GM23338 (cell line): Measurements from ENCODE around the gene PKLR. TPM values are rescaled to one million over a fixed set of nuclear protein-coding genes. Genes with fewer than 3 reads are reported as not detected.

ENCODE experiments used
- ATAC-seq: fragments of 200-7000 bp; cut with Tn5 transposase; 3 replicates; pipeline ENCODE4 v1.9.1; 2020
- DNase-seq: peaks from one replicate; pipeline ENCODE4 v3.0.0-alpha.2; 2015; ENCODE audit warnings: low spot score
- H2AFZ ChIP-seq: fragments of 200-600 bp; sonication (generic); 2 replicates; pipeline ENCODE4 v1.8.0; 2016; ENCODE audit warnings: antibody characterized with exemption, mild to moderate bottlenecking, moderate library complexity
- H3F3A ChIP-seq: fragments of 200-600 bp; sonication (generic); replicated peaks from 2 replicates; pipeline ENCODE4 v1.8.0; 2017; ENCODE audit warnings: antibody characterized with exemption, mixed run types, low read depth
- H3K27ac ChIP-seq: fragments of 200-600 bp; sonication (generic); 2 replicates; pipeline ENCODE4 v1.6.1; 2016; ENCODE audit warnings: low read depth
- H3K27me3 ChIP-seq: fragments of 200-600 bp; sonication (generic); 2 replicates; pipeline ENCODE4 v1.8.0; 2016; ENCODE audit warnings: mild to moderate bottlenecking, mixed run types, moderate library complexity; ENCODE audit not compliant: insufficient read depth
- H3K36me3 ChIP-seq: fragments of 200-600 bp; sonication (generic); 2 replicates; pipeline ENCODE4 v1.8.0; 2016; ENCODE audit warnings: mild to moderate bottlenecking; ENCODE audit not compliant: insufficient read depth
- H3K4me1 ChIP-seq: fragments of 200-600 bp; sonication (generic); 2 replicates; pipeline ENCODE4 v1.8.0; 2016; ENCODE audit warnings: mild to moderate bottlenecking, moderate library complexity; ENCODE audit not compliant: insufficient read depth
- H3K4me2 ChIP-seq: fragments of 200-600 bp; sonication (generic); 2 replicates; pipeline ENCODE4 v1.7.1; 2017; ENCODE audit warnings: mixed run types
- H3K4me3 ChIP-seq: fragments of 200-600 bp; sonication (generic); 2 replicates; pipeline ENCODE4 v1.6.1; 2016; ENCODE audit warnings: mixed run types
- H3K79me2 ChIP-seq: fragments of 200-600 bp; sonication (generic); replicated peaks from 2 replicates; pipeline ENCODE4 v1.8.0; 2017; ENCODE audit warnings: mild to moderate bottlenecking; ENCODE audit not compliant: insufficient read depth
- H3K9me2 ChIP-seq: fragments of 200-600 bp; sonication (generic); 2 replicates; pipeline ENCODE4 v1.8.0; 2017; ENCODE audit not compliant: insufficient read depth
- H4K20me1 ChIP-seq: fragments of 200-600 bp; sonication (generic); replicated peaks from 2 replicates; pipeline ENCODE4 v1.8.0; 2017; ENCODE audit warnings: mild to moderate bottlenecking; ENCODE audit not compliant: insufficient read depth
- H3K27ac Mint-ChIP-seq: 2 replicates; pipeline ENCODE4 v1.8.0; 2020; ENCODE audit warnings: inconsistent platforms, mild to moderate bottlenecking, moderate library complexity, mixed read lengths
- H3K27me3 Mint-ChIP-seq: 3 replicates; pipeline ENCODE4 v1.8.0; 2022; ENCODE audit warnings: low read depth, mild to moderate bottlenecking, moderate library complexity, mixed read lengths, inconsistent platforms; ENCODE audit not compliant: insufficient read depth, poor library complexity
- H3K36me3 Mint-ChIP-seq: 3 replicates; pipeline ENCODE4 v1.8.0; 2021; ENCODE audit warnings: low read depth, mild to moderate bottlenecking, inconsistent platforms, moderate library complexity, mixed read lengths
- H3K4me1 Mint-ChIP-seq: 3 replicates; pipeline ENCODE4 v1.8.0; 2020; ENCODE audit warnings: mild to moderate bottlenecking, inconsistent platforms, mixed read lengths
- H3K4me3 Mint-ChIP-seq: 3 replicates; pipeline ENCODE4 v1.8.0; 2021; ENCODE audit warnings: moderate library complexity, mild to moderate bottlenecking, inconsistent platforms, mixed read lengths
- H3K9me3 Mint-ChIP-seq: 3 replicates; pipeline ENCODE4 v1.8.0; 2020; ENCODE audit warnings: moderate library complexity, mild to moderate bottlenecking, inconsistent platforms, mixed read lengths
- CREB1 ChIP-seq: fragments of 250-450 bp; sonication (Bioruptor Pico); IDR thresholded peaks from 2 replicates; pipeline ENCODE4 v1.5.0; 2020; ENCODE audit warnings: low read depth, mild to moderate bottlenecking, moderate library complexity
- EZH2 ChIP-seq: fragments of 200-600 bp; sonication (generic); IDR thresholded peaks from one replicate; pipeline ENCODE4 v1.8.0; 2017; ENCODE audit warnings: antibody characterized with exemption, mild to moderate bottlenecking, low read depth; ENCODE audit not compliant: unreplicated experiment
- EZH2phosphoT487 ChIP-seq: fragments of 200-600 bp; sonication (generic); IDR thresholded peaks from one replicate; pipeline ENCODE4 v1.8.1; 2018; ENCODE audit warnings: antibody characterized with exemption; ENCODE audit not compliant: unreplicated experiment
- JUNB ChIP-seq: IDR thresholded peaks from one replicate; pipeline ENCODE4 v1.6.1; 2016; ENCODE audit warnings: antibody characterized with exemption; ENCODE audit not compliant: unreplicated experiment
- NANOG ChIP-seq: IDR thresholded peaks from 2 replicates; pipeline ENCODE4 v1.6.1; 2016; ENCODE audit warnings: antibody characterized with exemption, borderline replicate concordance
- POLR2AphosphoS5 ChIP-seq: IDR thresholded peaks from 2 replicates; pipeline ENCODE4 v1.6.1; 2016; ENCODE audit warnings: antibody characterized with exemption, low read depth
- STAT1 ChIP-seq: IDR thresholded peaks from one replicate; pipeline ENCODE4 v1.6.1; 2016; ENCODE audit warnings: antibody characterized with exemption; ENCODE audit not compliant: unreplicated experiment
- ZNF114 ChIP-seq: fragments of 250-450 bp; sonication (Bioruptor Pico); IDR thresholded peaks from 2 replicates; pipeline ENCODE4 v1.5.0; 2020; ENCODE audit warnings: mild to moderate bottlenecking, moderate library complexity
- ZNF331 ChIP-seq: fragments of 250-450 bp; sonication (Bioruptor Pico); IDR thresholded peaks from 2 replicates; pipeline ENCODE4 v1.5.0; 2020; ENCODE audit warnings: low read depth, mild to moderate bottlenecking, moderate library complexity
- polyA plus RNA-seq: library from polyadenylated mRNA; unstranded; fragments of >200 nt; fragmentation: Nextera tagmentation; extraction: Ambion mirVana; gene quantifications from 2 replicates; pipeline ENCODE4 v1.2.1, GENCODE V29; 2016
- total RNA-seq: library from RNA; depleted of rRNA; stranded (reverse); fragments of >200 nt; shearing (Covaris generic); gene quantifications from 2 replicates; pipeline ENCODE4 v1.2.3, GENCODE V29; 2014
- TF ChIP-seq, protein P1 (sequence below): IDR thresholded peaks from one replicate; pipeline ENCODE4 v1.6.1; 2018; ENCODE audit warnings: antibody characterized with exemption; ENCODE audit not compliant: unreplicated experiment
- TF ChIP-seq, protein P2 (sequence below), 2 experiments: fragments of 200-600 bp in 1 of 2; sonication (generic) in 1 of 2; conservative IDR thresholded peaks; 2 replicates each; pipeline versions ENCODE4 v1.5.1 to v1.6.1; 2016 to 2017; ENCODE audit warnings: antibody characterized with exemption in 2 of 2, low read depth in 2 of 2, mild to moderate bottlenecking in 2 of 2, moderate library complexity in 1 of 2
- TF ChIP-seq, protein P3 (sequence below): fragments of 250-450 bp; sonication (Bioruptor Pico); IDR thresholded peaks from 2 replicates; pipeline ENCODE4 v1.5.0; 2020; ENCODE audit warnings: mild to moderate bottlenecking, moderate library complexity
- TF ChIP-seq, protein P4 (sequence below): IDR thresholded peaks from 2 replicates; pipeline ENCODE4 v1.6.1; 2016; ENCODE audit warnings: antibody characterized with exemption

The PKLR gene
- total and polyA plus RNA-seq, 2 experiments from 2014 or later = 2.0 to 3.7 TPM

DNA sequence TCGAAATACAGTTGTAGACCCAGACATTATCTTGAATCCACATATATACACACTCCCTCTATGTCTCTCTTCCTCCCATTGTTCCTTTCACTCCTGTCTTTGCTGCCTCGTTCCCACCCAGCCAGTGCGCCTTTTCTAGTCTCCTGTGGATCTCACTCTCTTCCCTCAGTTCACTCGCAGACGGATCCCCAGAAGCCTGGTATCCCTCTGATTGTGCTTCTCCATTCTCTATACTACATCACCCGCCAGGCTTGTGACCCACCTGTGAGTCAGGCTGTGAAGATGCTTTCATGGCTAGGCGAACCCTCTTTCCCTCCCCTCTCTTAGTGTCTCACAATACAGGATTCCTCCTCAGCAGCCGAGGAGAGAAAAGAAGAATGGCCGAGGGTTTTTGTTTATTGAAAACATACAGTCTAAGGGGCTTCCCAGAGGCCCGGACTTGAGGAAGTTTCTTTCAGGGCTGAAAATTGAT is 22.5 kb downstream of the PKLR start:
- peak overlapping the region; percentile 89 for H3K4me3 ChIP-seq

More for the DNA sequence above, 22.5 kb downstream of the PKLR start:
- peaks cover 15% of the 10 kb centered on the region for H3K27me3 Mint-ChIP-seq
- H3K9me3 Mint-ChIP-seq = peaks cover 4% of the 10 kb centered on the region; the same call in 1 of the 3 replicates
- H3K27ac Mint-ChIP-seq = no peak overlapping the region; the same call in 1 of the 2 replicates
- H3K4me1 Mint-ChIP-seq = peaks cover 26% of the 10 kb centered on the region
- no peaks in the 10 kb centered on the region for H3K79me2 ChIP-seq
- H4K20me1 ChIP-seq = no peaks in the 10 kb centered on the region
- ATAC-seq (no peak), DNase-seq (no peak)
- peaks cover 3% of the 10 kb centered on the region; the same call in 2 of the 3 replicates for H3K36me3 Mint-ChIP-seq
- H3K9me2 ChIP-seq = no peaks in the 10 kb centered on the region
- TF ChIP-seq, protein P1, sequence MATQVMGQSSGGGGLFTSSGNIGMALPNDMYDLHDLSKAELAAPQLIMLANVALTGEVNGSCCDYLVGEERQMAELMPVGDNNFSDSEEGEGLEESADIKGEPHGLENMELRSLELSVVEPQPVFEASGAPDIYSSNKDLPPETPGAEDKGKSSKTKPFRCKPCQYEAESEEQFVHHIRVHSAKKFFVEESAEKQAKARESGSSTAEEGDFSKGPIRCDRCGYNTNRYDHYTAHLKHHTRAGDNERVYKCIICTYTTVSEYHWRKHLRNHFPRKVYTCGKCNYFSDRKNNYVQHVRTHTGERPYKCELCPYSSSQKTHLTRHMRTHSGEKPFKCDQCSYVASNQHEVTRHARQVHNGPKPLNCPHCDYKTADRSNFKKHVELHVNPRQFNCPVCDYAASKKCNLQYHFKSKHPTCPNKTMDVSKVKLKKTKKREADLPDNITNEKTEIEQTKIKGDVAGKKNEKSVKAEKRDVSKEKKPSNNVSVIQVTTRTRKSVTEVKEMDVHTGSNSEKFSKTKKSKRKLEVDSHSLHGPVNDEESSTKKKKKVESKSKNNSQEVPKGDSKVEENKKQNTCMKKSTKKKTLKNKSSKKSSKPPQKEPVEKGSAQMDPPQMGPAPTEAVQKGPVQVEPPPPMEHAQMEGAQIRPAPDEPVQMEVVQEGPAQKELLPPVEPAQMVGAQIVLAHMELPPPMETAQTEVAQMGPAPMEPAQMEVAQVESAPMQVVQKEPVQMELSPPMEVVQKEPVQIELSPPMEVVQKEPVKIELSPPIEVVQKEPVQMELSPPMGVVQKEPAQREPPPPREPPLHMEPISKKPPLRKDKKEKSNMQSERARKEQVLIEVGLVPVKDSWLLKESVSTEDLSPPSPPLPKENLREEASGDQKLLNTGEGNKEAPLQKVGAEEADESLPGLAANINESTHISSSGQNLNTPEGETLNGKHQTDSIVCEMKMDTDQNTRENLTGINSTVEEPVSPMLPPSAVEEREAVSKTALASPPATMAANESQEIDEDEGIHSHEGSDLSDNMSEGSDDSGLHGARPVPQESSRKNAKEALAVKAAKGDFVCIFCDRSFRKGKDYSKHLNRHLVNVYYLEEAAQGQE = no peak
- TF ChIP-seq POLR2AphosphoS5 (no peak), EZH2phosphoT487 (no peak), CREB1 (CRISPR knock-in tag) (no peak), EZH2 (no peak), NANOG (no peak), STAT1 (no peak), ZNF114 (CRISPR knock-in tag) (no peak), JUNB (no peak), ZNF331 (CRISPR knock-in tag) (no peak)
- TF ChIP-seq, protein P2, sequence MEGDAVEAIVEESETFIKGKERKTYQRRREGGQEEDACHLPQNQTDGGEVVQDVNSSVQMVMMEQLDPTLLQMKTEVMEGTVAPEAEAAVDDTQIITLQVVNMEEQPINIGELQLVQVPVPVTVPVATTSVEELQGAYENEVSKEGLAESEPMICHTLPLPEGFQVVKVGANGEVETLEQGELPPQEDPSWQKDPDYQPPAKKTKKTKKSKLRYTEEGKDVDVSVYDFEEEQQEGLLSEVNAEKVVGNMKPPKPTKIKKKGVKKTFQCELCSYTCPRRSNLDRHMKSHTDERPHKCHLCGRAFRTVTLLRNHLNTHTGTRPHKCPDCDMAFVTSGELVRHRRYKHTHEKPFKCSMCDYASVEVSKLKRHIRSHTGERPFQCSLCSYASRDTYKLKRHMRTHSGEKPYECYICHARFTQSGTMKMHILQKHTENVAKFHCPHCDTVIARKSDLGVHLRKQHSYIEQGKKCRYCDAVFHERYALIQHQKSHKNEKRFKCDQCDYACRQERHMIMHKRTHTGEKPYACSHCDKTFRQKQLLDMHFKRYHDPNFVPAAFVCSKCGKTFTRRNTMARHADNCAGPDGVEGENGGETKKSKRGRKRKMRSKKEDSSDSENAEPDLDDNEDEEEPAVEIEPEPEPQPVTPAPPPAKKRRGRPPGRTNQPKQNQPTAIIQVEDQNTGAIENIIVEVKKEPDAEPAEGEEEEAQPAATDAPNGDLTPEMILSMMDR (conservative IDR thresholded peaks at IDR 0.05; ENCODE audit: low read depth in 2 of 2) = no peak
- TF ChIP-seq, protein P3, sequence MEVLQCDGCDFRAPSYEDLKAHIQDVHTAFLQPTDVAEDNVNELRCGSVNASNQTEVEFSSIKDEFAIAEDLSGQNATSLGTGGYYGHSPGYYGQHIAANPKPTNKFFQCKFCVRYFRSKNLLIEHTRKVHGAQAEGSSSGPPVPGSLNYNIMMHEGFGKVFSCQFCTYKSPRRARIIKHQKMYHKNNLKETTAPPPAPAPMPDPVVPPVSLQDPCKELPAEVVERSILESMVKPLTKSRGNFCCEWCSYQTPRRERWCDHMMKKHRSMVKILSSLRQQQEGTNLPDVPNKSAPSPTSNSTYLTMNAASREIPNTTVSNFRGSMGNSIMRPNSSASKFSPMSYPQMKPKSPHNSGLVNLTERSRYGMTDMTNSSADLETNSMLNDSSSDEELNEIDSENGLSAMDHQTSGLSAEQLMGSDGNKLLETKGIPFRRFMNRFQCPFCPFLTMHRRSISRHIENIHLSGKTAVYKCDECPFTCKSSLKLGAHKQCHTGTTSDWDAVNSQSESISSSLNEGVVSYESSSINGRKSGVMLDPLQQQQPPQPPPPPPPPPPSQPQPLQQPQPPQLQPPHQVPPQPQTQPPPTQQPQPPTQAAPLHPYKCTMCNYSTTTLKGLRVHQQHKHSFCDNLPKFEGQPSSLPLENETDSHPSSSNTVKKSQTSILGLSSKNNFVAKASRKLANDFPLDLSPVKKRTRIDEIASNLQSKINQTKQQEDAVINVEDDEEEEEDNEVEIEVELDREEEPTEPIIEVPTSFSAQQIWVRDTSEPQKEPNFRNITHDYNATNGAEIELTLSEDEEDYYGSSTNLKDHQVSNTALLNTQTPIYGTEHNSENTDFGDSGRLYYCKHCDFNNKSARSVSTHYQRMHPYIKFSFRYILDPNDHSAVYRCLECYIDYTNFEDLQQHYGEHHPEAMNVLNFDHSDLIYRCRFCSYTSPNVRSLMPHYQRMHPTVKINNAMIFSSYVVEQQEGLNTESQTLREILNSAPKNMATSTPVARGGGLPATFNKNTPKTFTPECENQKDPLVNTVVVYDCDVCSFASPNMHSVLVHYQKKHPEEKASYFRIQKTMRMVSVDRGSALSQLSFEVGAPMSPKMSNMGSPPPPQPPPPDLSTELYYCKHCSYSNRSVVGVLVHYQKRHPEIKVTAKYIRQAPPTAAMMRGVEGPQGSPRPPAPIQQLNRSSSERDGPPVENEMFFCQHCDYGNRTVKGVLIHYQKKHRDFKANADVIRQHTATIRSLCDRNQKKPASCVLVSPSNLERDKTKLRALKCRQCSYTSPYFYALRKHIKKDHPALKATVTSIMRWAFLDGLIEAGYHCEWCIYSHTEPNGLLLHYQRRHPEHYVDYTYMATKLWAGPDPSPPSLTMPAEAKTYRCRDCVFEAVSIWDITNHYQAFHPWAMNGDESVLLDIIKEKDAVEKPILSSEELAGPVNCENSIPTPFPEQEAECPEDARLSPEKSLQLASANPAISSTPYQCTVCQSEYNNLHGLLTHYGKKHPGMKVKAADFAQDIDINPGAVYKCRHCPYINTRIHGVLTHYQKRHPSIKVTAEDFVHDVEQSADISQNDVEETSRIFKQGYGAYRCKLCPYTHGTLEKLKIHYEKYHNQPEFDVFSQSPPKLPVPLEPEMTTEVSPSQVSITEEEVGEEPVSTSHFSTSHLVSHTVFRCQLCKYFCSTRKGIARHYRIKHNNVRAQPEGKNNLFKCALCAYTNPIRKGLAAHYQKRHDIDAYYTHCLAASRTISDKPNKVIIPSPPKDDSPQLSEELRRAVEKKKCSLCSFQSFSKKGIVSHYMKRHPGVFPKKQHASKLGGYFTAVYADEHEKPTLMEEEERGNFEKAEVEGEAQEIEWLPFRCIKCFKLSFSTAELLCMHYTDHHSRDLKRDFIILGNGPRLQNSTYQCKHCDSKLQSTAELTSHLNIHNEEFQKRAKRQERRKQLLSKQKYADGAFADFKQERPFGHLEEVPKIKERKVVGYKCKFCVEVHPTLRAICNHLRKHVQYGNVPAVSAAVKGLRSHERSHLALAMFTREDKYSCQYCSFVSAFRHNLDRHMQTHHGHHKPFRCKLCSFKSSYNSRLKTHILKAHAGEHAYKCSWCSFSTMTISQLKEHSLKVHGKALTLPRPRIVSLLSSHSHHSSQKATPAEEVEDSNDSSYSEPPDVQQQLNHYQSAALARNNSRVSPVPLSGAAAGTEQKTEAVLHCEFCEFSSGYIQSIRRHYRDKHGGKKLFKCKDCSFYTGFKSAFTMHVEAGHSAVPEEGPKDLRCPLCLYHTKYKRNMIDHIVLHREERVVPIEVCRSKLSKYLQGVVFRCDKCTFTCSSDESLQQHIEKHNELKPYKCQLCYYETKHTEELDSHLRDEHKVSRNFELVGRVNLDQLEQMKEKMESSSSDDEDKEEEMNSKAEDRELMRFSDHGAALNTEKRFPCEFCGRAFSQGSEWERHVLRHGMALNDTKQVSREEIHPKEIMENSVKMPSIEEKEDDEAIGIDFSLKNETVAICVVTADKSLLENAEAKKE = no peak
- TF ChIP-seq, protein P4, sequence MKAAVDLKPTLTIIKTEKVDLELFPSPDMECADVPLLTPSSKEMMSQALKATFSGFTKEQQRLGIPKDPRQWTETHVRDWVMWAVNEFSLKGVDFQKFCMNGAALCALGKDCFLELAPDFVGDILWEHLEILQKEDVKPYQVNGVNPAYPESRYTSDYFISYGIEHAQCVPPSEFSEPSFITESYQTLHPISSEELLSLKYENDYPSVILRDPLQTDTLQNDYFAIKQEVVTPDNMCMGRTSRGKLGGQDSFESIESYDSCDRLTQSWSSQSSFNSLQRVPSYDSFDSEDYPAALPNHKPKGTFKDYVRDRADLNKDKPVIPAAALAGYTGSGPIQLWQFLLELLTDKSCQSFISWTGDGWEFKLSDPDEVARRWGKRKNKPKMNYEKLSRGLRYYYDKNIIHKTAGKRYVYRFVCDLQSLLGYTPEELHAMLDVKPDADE = no peak
- no peaks in the 10 kb centered on the region for H3K36me3 ChIP-seq
- peak overlapping the region; percentile 73 for H3K4me3 Mint-ChIP-seq
- peak overlapping the region; percentile 61 for H3K4me2 ChIP-seq
- H2AFZ ChIP-seq = no peak overlapping the region
- H3K4me1 ChIP-seq = peaks cover 27% of the 10 kb centered on the region
- no peaks in the 10 kb centered on the region for H3K27me3 ChIP-seq
- peaks cover 17% of the 10 kb centered on the region for H3F3A ChIP-seq
- 0 out of 2 replicates have a peak overlapping the region, but pooled peaks have one; percentile 17 for H3K27ac ChIP-seq
